ENCODE data around the gene SLC9A3. TPM values are rescaled to one million over a fixed set of nuclear protein-coding genes. Genes with fewer than 3 reads are reported as not detected.

Gene SLC9A3
- total RNA-seq, 2 donors from 2014 or later: 4.3 to 5.3 TPM

DNA sequence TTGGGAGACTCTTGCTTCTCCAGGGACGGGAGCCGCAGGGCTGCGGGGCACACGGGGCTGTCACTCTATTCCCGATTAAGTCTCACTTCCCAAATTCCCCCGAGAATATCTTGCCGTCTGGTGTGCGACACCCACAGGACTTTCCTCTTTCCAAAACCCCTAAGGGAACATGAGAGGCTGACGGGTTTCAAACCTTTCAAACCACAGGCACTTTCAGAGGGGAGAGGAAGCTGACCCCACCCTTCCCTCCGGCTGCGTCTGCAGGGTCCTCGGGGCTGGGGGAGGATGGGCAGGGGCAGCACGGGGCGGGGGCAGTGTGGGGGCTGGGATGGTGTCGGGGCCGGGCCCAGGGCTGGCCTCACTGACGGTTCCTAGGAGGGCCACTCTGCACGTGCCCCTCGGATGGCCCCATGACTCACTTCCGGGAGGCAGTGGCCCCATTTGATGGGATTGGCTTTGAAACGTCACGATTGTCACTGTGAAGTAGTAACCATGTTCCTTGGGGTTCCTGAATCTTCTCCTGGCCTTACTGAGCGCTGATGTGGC is 38.2 kb downstream of the SLC9A3 start:
- no peaks in the 10 kb centered on the region for H3K36me3 ChIP-seq
- 40% methylated on average over 18 of the region's 23 CpGs for WGBS
- H3K27ac ChIP-seq: no peak overlapping the region
- TF ChIP-seq POLR2A (IDR thresholded peaks at IDR 0.05) (no peak), POLR2AphosphoS5 (IDR thresholded peaks at IDR 0.05) (no peak)
- TF ChIP-seq, protein P1, sequence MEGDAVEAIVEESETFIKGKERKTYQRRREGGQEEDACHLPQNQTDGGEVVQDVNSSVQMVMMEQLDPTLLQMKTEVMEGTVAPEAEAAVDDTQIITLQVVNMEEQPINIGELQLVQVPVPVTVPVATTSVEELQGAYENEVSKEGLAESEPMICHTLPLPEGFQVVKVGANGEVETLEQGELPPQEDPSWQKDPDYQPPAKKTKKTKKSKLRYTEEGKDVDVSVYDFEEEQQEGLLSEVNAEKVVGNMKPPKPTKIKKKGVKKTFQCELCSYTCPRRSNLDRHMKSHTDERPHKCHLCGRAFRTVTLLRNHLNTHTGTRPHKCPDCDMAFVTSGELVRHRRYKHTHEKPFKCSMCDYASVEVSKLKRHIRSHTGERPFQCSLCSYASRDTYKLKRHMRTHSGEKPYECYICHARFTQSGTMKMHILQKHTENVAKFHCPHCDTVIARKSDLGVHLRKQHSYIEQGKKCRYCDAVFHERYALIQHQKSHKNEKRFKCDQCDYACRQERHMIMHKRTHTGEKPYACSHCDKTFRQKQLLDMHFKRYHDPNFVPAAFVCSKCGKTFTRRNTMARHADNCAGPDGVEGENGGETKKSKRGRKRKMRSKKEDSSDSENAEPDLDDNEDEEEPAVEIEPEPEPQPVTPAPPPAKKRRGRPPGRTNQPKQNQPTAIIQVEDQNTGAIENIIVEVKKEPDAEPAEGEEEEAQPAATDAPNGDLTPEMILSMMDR (IDR thresholded peaks at IDR 0.05): no peak
- peaks cover 2% of the 10 kb centered on the region for H3K27me3 ChIP-seq (replicated peaks; ENCODE audit: insufficient read depth)
- DNase-seq (ENCODE audit: low spot score): no peak
- H3K4me3 ChIP-seq: no peak overlapping the region
- H3K9me3 ChIP-seq: no peaks in the 10 kb centered on the region
- no peaks in the 10 kb centered on the region for H3K4me1 ChIP-seq (replicated peaks)
- intact Hi-C loops (cut with DNase I): no loop called here

DNA sequence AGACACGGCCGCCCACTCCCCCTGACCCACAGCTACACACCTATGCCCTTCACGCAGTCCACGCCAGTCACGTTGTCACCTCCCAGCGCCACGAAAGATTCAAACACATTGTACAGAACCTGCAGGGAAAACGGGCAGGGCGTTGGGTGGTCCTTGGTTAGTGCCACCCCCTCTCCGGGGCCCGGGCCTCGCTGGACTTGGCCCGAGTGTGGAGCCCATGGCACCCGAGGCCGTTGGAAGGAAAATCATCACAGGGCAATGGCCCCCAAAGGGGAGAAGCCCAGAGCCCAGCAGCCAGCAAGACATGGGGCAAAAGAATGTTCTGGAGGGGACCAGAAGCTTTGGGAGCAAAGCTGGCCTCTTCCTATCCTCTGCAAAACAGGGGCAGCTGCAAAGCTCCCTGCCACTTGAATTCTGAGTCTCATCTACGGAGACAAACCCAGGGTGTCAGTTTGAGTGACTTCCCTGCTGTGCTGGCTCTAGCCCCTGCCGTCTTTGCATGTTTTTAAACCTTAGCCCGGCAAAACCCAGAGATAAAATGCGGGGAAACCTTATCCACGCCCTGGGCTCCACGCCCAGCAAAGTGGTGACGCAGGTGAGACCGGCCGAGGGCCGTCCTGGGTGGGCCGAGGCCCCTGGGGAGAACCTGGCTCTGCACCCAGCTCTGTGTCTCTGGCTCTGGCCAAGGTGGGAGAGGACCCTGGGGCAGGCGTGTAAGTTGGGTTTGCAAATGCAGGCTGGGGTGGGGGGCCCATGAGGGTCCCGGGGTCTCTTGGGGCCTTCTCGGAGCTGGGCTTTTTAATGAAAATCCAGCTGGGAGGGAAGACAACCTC is 38.9 kb downstream of the SLC9A3 start:
- H3K9me3 ChIP-seq: no peaks in the 10 kb centered on the region
- H3K4me1 ChIP-seq (replicated peaks): no peaks in the 10 kb centered on the region
- no peak overlapping the region for H3K4me3 ChIP-seq
- H3K27ac ChIP-seq: no peak overlapping the region
- intact Hi-C loops (cut with DNase I): no loop called here
- TF ChIP-seq POLR2A (IDR thresholded peaks at IDR 0.05) (no peak), POLR2AphosphoS5 (IDR thresholded peaks at IDR 0.05) (no peak)
- TF ChIP-seq, protein P1 (IDR thresholded peaks at IDR 0.05): no peak
- H3K27me3 ChIP-seq (replicated peaks; ENCODE audit: insufficient read depth): peaks cover 2% of the 10 kb centered on the region
- H3K36me3 ChIP-seq: no peaks in the 10 kb centered on the region
- WGBS: 70% methylated on average over 26 of the region's 29 CpGs
- DNase-seq (ENCODE audit: low spot score): no peak

DNA sequence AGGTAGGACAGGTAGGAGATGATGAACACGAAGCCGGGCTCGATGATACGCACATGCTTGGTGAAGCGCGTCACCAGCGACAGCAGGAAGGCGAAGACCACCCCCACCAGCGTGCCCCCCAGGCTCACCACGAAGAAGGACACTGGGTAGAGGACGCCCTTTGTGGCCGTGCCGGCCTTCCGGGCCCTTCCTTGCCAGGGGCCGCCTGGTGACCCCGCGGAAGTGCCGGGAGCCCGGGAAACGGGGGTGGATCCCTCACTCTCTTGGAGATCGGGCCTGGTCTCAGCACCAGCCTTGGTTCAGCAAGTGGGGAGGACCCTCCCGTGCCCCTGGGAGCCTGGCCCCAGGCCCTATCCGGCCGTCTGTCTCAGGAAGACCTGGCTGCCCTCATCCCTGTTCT is 39.7 kb downstream of the SLC9A3 start:
- Histone ChIP-seq H3K4me1 (replicated peaks) (no peaks in the 10 kb centered on the region), H3K9me3 (no peaks in the 10 kb centered on the region), H3K27me3 (replicated peaks; ENCODE audit: insufficient read depth) (peaks cover 2% of the 10 kb centered on the region), H3K4me3 (no peak overlapping the region), H3K27ac (no peak overlapping the region), H3K36me3 (no peaks in the 10 kb centered on the region)
- WGBS: 93% methylated on average over 24 of the region's 24 CpGs
- intact Hi-C loops (cut with DNase I): no loop called here
- TF ChIP-seq POLR2AphosphoS5 (IDR thresholded peaks at IDR 0.05) (no peak), POLR2A (IDR thresholded peaks at IDR 0.05) (no peak)
- TF ChIP-seq, protein P1 (IDR thresholded peaks at IDR 0.05): no peak
- no peak for DNase-seq (ENCODE audit: low spot score)

DNA sequence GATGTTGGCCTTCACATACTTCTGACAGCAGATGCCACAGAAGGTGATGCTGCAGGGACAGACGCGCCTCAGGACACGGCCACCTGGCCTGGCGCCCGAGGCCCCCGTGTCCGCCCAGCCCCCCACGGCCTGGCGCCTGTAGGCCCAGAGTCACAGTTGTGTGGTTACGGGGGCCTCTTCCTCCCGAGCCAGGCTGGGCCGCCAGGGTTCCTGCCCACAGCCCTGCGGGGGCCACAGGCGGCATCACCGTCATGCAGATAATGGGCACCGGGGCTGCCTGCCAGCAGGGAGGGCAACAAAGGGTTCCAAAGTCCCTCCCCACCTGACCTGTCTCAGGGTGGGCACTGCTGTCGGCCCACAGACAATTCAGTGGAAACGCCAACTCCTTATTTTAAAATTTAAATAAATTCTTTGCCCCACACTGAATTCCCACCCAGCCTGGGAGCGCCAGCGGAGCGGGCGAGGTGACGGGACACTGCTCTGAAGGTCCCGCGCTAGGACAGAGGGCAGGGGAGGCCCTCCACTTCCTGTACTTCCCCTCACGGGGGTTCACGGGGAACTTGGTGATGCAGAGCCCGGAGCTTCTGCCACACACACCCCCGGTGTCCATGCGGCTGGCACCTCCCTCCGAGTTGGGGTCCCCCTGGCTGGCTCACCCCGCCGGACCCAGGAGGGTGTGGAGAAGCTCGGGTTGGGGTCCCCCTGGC is 40.7 kb downstream of the SLC9A3 start:
- H3K27ac ChIP-seq: no peak overlapping the region
- intact Hi-C loops (cut with DNase I): no loop called here
- TF ChIP-seq POLR2A (IDR thresholded peaks at IDR 0.05) (no peak), POLR2AphosphoS5 (IDR thresholded peaks at IDR 0.05) (no peak)
- TF ChIP-seq, protein P1 (IDR thresholded peaks at IDR 0.05): no peak
- peaks cover 4% of the 10 kb centered on the region for H3K27me3 ChIP-seq (replicated peaks; ENCODE audit: insufficient read depth)
- H3K4me1 ChIP-seq (replicated peaks): no peaks in the 10 kb centered on the region
- DNase-seq (ENCODE audit: low spot score): no peak
- H3K9me3 ChIP-seq: no peaks in the 10 kb centered on the region
- 79% methylated on average over 31 of the region's 34 CpGs for WGBS
- H3K4me3 ChIP-seq: no peak overlapping the region
- H3K36me3 ChIP-seq: no peaks in the 10 kb centered on the region

Data from prostate gland (tissue), 2 donors.